Hematopoietic multipotent progenitor cell treated with erythropoietin and hydrocortisone succinate and interleukin-3 and kit ligand, for 15 days (in vitro differentiated cells): ENCODE results near the gene INPP5D.
"Not testable (repeated sequence)": the region's sequence is repeated elsewhere in the genome, so short reads cannot be mapped to it uniquely, and the experiment has no call there.

Experiments used
- DNase-seq: peaks from one replicate; pipeline ENCODE4 v3.0.0-alpha.2; 2015; ENCODE audit warnings: low spot score

INPP5D gene

DNA sequence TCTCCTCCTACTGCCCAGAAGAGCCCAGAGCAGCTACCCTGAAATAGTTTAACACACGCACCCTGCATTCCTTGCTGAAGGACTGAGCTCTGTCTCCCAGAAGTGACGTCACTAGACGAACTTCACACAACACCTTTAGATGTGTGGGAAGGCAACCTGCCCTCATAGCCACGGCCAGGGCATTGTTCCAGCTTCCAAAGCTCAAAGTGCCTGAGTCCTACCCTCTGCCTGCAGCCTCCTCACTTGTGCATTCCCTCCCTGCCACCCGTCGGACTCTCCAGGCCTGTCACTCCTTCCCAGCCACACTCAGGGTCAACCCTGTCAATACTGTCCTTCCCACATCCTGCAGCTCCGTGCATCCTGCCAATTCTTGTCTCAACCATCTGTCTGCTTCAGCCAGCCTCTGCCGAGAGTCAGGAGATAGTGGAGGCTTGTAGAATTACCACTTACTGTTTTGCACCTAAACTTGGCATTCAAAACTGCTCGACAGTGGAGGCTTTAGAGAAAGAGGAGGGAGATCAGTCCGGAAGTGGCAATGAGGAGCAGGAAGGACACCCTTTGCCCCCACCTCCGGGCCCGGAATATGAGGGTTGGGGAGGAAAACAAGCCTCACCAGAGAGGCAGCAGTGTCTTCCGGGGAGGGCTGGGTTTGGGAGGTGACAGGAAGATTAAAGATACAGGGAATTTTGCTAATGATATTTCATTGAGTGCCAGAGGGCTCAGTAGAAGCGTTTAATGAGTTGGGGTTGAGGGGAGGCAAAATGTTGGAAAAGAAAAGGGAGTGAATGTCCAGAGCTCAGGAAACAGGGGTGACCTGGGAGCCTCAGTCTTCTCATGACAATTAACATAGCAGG is 119.1 kb downstream of the INPP5D start:
- no peak for DNase-seq

DNA sequence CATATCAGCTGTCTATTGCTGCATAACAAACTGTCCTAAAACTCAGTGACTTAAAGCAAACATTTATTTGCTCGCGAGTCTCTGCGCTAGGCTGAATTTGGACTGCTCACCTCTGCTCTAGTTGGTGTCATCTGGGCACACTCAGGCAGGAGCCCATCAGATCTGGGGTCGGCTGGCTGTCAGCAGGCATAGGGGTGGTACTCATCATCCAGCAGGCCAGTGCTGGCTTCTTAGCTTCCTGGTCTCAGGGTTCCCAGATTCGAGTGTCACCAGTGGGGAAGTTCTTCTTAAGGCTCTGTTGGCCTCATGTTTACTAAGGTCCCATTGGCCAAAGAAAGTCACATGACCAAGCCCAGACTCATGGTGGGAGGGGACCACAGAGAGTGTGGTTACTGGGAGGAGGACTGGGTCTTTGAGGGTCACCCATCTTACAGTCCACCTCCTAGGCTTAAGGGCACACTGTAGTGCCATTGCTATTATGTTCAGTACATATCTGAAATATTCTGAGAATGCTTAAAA is 119.8 kb downstream of the INPP5D start:
- no peak for DNase-seq

DNA sequence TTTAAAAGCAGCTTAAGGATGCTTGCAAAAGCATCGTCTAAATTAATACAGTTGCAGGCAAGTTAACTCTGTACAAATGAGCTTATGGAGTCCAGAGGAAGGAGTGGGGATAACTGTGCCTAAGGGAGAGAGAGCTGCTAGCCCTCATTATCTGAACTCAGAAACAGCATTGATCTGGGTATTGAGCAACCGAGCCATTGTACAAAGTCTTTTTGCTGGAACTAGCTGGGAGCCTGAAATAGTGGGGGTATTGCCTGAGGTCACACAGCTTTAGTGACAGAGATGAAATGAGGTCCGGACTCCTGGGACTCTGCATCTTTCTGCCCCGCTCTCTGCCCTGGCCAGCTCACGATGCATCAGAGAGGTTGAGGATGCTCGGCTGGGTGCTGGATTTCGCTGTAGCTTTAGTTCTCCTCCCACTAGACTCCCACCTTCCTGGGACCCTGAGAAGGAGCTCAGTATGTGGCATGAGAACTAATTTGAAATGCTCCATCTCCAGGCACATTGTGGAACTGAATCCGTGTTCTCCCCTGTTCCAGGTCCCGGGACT is 123.8 kb downstream of the INPP5D start:
- DNase-seq, result no peak

DNA sequence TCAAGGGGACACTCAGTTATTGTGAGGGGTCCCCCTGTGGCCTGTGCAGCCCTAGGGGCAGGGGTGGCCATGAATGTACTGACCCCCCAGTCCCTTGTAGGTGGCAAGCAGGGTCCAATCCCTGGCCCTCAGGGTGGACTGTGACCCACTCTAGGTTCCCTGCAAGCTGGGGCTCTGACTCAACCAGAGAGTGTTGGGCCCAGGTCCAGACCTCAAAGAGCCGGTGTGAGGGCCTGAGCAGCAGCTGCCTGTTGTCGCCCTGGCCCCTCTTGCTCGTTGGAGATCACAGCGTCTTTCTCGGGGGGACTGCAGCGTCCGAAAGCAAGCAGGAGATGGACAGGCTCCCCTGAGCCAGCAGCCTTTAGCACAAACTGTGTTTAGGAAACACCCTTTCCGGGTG is 124.5 kb downstream of the INPP5D start:
- DNase-seq, result no peak

DNA sequence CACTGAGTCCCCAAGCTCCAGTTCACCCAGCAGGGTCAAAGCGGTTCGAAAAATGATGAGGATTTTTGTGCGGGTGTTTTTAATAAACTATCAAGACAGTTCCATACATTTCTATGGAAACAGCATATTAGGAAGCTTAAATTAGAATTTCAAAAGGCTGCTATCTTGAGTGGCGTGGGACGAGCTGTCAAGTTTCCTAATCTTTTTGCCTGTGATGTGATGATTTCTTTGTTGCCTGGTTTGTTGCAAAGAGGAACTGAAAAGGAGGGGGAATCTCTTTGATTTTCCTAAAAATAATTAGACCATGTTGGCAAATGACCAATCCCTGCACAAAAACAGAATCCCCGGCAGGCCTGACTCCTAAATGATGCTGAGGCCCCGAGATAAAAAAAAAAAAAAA is 125.2 kb downstream of the INPP5D start:
- no peak for DNase-seq

DNA sequence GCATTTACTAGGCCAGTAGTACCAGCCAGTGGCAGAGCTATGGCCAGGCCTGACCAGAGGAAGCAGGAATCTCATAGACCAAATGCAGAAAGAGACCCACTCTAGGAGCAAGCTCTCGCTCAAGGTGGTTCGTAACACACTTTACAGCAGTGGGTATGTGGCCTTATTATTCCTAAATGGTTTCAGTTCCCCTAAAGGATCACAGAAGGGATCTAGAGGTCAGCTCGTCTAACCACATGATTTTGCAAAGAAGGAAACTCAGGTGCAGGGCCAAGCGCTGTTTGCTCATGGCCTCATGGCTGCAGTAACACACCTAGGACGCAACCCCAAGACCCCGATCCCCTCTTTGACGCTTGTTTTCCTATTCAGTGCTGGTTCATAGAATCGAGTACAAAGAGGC is 125.8 kb downstream of the INPP5D start:
- no peak for DNase-seq

DNA sequence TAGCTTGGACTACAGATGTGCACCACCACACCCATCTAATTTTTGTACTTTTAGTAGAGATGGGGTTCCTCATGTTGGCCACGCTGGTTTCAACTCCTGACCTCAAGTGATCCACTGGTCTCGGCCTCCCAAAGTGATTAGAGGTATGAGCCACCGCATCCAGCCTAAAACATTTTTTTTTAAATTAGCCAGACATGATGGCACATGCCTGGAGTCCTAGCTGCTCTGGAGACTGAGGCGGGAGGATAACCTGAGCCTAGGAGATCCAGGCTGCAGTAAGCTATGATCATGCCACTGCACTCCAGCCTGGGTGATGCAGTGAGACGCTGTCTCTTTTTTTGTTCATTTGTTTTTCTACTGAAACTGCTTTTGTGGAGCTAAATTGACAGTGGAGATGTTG is 126.7 kb downstream of the INPP5D start:
- no peak for DNase-seq

DNA sequence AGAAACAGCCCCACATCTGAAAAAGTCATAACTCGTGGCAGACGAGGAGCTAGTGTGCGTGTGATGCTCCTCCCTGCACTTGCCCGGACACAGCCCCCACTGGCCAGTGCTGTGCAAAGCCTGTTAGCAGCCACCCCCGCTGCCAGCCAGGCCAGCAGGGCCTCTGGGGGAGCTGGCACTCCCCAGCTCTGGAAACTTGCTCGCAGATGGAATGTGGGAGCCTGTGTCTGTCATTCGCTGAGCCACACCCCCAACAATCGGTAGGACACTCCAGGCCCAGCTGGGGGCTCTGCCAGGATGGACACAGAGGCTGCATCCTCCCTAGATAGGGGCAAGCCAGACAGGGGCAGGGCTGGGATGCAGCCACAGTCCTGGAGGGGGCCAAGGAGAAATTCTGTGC is 128.9 kb downstream of the INPP5D start:
- DNase-seq, result no peak

DNA sequence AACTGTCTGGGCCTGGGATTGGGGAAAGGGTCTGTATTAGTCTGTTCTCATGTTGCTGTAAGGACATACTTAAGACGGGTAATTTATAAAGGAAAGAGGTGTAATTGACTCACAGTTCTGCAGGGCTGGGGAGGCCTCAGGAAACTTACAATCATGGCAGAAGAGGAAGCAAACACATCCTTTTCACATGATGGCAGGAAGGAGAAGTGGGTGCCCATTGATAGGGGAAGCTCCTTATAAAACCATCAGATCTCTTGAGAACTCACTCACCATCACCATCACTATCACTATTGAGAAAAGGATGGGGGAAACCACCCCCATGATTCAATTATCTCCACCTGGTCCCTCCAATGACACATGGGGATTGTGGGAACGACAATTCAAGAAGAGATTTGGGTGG is 130.9 kb downstream of the INPP5D start:
- not testable (repeated sequence) for DNase-seq

DNA sequence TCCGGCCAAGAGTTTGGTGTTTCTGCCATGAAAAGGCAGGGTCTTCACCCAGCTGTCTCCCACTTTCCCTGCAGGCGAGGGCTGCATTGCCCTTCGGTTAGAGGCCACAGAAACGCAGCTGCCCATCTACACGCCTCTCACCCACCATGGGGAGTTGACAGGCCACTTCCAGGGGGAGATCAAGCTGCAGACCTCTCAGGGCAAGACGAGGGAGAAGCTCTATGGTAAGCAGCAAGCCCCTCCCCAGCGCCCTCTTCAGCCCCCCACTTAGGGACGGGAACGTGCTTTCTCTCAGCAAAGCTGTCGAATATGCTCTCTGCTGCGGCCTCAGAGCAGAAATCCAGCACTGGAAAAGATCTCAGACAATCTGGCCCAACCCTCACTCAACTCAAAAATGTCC is 133.6 kb downstream of the INPP5D start:
- no peak for DNase-seq

DNA sequence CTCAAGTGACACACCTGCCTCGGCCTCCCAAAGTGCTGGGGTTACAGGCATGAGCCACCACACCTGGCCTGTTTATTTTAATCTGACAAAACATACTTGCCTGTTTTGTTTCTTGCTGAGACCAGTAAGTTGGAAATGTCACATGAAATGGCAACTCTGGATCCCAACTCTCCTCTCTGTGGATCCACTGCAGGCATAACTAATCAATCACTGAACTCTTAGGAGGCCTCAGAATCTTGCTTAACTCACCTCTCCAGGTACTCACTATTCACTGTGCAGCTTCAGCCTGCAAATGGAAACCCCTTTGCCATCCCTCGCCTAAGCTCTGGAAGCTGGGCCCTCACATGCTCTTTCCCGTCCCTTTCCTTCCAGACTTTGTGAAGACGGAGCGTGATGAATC is 134.9 kb downstream of the INPP5D start:
- no peak for DNase-seq

DNA sequence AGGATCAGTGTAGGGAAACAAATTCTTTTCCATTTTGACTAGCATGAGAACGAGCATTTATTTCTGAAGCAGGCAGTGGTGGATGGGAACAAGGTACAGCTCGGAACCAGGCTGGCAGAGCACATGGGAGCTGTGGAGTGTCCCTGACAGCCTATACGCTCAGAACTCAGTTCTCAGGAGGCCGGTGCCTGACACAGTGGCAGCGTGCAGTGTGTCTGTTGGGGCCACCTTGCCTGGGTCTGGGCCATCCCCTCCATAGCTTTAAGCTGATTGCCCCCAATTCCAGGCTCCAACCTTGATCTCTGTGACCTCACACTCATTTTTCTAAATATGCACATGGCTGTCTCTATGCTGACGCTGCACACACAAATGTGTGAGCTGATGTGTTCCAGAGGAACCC is 136.9 kb downstream of the INPP5D start:
- DNase-seq, result no peak

DNA sequence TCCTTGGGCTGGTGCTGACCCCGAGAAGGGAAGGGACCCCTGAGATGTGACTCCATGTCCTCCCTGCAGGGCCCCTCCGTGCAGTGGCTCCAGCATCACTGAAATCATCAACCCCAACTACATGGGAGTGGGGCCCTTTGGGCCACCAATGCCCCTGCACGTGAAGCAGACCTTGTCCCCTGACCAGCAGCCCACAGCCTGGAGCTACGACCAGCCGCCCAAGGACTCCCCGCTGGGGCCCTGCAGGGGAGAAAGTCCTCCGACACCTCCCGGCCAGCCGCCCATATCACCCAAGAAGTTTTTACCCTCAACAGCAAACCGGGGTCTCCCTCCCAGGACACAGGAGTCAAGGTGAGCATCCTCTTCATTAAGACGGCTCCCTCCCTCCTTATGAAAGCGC is 137.9 kb downstream of the INPP5D start:
- no peak for DNase-seq

DNA sequence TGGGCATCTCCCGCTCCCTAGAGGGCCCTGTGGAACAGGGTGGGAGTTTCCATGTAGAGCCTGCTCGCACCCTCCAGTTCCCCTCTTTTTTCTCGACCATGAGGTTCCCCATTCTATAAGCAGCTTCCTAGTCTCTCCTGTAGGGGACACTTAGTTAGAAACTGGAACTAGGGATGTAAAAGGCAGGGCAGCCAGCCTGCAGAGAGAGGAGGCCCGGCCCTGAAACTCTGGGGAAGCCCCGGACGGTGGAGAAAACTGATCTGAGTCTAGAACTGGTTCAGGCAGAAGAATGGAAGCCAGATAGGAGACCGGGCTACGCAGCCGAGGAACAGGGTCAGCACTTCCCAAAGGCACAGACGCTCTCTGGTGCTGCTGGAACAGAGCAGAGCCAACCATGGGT is 139.7 kb downstream of the INPP5D start:
- DNase-seq, result no peak

DNA sequence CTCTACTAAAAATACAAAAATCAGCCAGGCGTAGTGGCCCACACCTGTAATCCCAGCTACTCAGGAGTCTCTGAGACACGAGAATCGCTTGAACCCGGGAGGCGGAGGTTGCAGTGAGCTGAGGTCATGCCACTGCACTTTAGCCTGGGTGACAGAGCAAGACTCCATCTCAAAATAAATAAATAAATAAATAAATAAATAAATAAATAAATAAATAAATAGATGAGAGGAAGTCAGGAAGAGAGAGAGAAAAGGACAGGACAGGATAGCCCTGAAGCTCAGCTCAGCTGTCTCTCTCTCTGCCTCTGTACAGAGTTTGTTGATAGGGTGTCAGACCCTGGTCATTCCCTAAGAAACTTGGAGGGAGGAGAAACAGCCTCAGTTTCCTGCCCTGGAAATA is 140.6 kb downstream of the INPP5D start:
- DNase-seq, result not testable (repeated sequence)

DNA sequence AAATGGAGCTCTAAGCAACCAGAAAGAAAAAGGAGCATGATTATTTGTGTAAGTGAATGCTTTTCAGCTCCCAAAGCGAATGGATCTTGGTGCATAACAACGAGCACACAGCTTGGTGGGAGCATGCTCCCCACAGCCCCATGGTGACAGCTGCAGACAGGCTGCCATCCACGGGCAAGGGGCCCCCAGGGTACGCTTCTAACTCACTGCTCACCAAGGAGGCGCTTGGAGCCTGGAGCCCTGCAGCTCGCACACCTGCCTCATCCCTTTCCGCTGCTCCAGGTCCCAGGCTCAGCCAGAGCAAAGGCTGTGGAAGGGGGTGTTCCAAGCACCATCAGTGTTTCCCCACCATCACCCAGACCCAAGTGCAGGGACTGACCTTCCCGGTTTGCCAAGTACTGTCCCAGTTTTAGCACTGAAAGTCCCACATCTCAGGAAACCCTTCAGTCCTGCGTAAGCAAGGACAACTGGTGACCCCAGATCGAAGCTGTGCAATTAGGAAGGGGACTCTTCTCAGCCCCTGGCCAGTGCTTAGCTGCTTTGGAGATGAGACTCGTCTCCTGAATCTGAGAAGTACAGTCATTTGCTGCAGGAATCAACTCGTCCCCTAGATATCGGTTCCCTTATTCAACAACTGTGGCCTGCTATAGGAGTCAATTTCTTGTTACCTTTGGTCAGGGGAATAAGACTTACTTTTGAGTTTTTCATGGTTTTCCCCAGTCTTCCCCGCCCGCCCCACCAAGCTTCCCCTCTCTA is 141.3 kb downstream of the INPP5D start:
- DNase-seq, result no peak

DNA sequence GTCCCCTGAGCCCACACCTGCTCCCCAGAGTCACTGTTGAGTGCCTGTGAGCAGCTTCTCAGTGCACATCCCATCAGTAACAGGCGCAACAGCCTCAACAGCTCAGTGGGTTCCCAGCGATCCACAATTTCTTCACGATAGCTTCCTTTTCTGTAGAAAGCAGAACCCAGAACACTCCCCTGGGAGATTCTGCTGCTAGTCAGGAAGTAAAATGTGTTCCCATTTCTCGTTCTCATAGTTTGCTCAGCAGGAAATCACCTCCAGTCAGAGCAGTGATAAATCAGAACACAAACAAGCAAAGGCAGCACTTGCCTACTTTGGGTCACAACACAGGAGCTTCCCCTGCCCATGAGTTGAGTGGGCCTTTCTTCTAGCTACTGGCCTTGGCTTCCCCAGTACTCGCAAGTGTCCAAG is 142.4 kb downstream of the INPP5D start:
- no peak for DNase-seq

DNA sequence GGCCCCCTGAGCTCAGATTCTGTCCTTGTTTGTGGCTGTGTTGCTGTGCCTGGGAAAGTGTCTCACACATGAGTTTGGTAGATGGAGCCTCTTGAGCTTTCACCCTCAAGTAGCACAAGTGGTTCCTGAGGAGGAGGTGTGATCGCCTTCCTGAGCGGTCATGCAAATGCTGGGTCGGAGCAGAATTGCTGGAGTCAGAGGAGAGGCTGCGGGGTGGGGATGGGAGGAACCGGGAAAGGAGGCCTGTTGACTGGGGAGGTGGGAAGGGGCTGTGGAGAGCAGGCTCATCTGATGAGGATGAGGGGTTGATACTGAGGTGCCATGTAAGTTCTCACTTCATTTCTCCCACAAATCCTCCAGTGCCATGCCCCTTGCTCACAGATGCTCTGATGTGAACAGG is 142.9 kb downstream of the INPP5D start:
- no peak for DNase-seq

DNA sequence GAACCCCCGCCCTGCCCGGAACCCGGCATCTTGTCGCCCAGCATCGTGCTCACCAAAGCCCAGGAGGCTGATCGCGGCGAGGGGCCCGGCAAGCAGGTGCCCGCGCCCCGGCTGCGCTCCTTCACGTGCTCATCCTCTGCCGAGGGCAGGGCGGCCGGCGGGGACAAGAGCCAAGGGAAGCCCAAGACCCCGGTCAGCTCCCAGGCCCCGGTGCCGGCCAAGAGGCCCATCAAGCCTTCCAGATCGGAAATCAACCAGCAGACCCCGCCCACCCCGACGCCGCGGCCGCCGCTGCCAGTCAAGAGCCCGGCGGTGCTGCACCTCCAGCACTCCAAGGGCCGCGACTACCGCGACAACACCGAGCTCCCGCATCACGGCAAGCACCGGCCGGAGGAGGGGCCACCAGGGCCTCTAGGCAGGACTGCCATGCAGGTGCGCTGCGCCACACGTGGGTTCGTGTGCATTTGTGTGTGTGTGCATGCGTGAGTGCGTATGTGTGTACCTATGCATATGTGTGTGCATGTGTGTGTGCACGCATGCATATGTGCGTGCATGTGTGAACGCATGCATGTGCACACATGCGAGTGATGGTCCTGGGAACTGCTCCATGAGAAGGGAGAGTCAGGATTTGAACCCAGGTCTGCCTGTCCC is 144.3 kb downstream of the INPP5D start:
- DNase-seq, result no peak

DNA sequence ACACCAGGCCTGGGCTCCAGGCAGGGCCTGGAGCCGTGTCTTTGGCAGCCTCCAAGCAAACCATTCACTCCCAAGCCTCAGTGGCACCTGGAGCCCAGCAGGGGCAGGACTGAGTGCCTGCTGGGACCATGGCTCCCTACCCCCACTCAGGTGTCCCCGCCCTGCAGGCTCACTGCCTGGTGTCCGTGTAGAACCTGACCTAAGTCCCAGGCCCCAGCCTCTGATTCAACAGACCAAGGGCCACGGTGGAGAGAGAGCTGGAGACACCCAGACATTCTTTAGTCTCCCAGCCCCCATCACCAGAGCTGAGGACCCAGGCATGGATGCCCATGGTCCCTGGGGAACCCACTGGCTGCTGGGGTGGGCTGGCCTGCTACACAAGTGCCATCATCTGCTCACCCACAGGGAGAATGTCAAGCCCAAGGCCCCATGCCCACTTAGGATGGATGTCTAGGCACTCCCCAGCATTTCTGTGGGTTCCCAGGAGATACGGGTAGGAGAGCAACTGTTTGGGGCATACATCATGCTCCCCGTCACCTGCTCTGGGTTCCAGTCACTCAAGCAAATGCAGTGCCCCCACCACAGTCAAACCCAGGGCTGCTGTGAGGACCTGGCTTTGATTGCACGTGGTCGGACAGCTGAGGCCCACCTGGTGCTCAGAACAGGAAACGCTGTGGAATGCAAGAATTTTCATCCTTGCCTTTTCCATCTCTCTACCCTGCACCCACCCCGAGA is 148.4 kb downstream of the INPP5D start:
- no peak for DNase-seq

DNA sequence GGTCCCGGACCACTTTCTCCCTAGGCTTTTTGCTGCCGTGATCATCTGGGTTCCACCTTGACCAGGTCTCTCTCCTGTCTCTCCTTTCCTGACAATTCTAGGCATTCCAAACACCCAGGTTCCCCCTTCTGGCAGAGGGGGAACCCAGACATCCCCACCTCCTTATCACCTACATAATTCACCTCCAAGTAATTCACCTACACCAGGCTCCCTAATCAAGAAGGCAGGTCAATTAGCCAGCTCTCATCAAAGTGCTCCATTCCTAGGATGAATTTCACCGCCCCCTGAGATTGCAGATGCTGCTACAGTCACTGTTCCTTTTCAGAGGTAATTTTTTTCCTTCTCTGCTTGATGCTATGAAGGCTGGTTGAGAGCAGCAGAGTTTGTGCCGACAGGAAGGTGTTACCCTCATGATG is 149.0 kb downstream of the INPP5D start:
- DNase-seq, result no peak
